Cerebellar cortex (tissue), 1 donor: ENCODE measurements around the gene ANKRD33B.
"Not testable (repeated sequence)": the region's sequence is repeated elsewhere in the genome, so short reads cannot be mapped to it uniquely, and the experiment has no call there.

Source experiments
- DNase-seq: peaks from one replicate; pipeline ENCODE4 v3.0.0-alpha.2; 2015; ENCODE audit warnings: low spot score

The ANKRD33B gene

DNA sequence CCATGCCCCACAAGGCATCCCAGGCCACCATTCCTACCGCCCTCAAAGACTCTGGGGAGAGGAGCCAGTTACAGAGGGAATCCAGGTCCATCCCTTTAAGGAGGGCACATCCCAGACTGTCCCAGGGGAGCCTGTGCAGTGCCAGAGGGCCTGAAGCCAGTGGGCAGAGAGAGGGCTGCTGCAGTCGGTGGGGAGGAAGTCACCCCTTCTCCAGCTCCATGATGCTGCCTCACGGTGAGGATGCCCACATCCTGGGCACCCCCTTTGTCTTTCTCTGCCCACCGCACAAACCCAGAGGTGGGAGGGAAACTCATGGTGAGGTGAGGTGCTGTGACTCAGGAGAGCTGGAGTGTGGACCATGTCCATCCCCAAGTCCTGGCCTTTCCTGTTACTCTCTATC lies 26.2 kb upstream of the ANKRD33B start:
- no peak for DNase-seq

DNA sequence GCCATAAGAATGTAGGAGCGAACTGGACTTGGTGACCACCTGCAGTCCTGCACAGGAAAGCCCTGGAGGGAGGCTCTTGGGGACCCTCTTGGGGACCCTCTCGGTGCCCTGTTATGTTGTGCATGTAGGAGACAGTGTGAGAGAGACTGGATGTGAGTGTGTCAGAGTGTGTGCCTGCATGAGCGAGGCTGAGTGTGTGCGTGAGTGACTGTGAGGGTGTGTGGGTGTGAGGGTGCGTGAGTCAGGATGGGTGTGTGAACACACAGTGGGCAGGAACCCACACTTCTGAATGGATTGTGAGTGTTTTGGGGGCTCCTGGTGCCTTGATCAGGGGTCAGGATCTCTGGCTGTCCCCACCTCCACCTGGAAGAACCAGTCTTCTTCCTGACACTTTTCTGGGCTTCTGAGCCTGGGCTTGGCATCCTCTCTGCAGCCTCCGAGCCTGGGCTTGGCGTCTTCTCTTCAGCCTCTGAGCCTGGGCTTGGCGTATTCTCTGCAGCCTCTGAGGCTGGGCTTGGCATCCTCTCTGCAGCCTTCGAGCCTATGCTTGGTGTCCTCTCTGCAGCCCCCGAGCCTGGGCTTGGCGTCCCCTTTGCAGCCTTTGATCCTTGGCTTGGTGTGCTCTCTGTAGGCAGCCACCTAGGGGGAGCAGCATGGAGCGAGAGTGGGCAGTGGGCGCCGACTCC lies 25.6 kb upstream of the ANKRD33B start:
- no peak for DNase-seq

DNA sequence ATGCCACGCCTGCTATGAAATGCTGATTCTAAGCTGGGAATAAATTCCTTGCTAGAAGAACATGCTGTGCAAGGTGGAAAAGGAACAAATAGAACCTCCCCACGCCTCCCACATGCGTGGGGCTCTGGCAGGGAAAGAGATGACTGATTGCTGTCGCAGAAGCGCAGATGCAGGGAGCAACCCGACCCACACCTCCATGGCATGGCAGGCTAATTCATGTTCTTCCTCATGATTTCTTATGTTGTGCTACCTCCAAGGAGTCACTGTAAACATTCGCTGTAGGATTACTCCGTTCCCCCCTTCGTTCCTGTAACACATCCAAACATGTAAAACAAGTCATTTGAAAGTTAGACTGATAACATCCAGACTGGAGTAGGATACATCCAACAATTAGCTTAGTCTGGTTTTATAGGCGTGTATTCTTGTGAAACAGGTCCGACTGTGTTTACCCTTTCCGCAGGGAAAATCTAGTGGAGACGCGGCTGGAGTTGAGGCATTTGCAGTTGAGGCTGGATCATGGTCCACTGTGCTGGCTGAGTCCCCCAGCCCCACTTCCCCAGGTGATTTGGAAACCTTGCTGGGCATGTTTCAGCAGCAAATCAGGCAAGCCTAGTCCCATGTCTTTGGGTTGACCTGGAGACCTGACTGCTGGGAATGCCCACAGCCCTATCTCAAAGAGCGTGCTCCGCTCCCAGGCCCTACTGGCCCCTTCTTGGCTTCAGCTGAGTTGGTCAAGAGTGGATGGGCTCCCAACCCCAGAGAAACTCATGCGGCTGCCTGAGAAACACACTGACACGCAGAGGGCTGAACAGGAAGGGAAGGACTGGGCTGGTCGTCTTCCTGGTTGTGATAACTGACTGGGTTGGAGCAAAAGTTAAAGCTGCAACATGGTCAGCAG lies 24.8 kb upstream of the ANKRD33B start:
- DNase-seq: no peak

DNA sequence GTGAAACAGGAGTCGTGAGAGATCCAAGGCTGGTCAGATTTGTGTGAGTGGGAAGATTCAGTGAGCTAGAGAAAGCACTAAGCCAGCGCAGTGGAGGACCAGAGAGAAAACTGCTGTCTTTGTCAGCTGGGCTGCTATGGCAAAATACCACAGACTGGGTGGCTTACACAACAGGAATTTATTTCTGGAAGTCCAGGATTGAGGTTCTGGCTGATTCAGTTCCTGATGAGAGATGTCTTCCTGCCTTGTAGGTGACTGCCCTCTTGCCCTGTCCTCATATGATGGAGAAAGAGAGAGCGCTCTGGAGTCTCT lies 24.2 kb upstream of the ANKRD33B start:
- DNase-seq: no peak

DNA sequence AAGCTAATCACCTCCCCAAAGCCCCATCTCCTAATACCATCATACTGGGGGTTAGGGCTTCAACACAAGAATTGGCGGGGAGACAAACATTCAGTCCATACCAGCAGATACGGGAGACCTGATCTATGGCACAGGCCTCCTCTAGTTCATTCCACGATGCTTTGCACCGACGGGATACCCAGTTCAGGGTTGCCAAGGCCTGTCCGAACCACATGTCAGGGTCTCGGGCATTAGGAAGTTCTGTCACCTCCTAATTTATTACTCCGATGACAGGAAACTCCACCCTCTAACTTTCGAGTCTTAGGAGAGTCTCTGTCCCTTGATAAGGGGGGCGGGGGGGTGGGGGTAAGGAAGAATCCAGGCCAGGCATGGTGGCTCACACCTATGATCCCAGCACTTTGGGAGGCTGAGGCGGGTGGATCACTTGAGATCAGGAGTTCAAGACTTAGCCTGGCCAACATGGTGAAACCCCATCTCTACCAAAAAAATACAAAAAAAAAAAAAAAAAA lies 23.8 kb upstream of the ANKRD33B start:
- no peak for DNase-seq

DNA sequence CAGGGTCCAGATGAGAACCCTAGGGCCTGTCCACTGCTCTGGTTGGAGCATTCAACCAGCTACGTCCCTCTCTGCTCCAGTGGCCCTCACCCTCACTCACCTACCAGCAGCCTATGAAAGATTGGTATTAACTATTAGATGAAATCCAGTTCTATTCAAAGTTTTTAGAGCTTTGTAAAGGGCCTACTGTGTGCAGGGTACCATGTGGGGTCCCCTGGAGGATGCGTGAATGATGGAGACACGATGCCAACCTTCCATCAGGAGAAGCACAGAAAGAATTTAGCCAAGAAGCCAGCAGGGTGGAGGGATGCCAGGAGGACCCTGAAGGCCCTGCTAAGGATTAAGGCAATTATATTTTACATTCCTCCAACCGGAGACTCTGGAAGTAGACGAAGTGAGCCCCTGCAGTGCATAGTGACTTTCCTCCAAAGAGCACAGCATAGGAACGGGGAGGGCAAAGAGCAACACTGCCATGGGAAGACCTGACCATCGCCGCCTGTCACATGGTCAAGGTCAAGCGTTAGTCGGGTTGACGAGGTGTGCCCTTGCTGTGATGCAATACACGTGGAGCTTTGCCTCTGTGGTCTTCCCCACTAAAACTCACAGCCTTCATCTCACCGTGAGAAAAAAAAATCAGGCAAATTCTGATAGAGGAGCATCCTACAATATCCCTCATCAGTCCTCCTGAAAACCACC lies 22.8 kb upstream of the ANKRD33B start:
- DNase-seq: no peak

DNA sequence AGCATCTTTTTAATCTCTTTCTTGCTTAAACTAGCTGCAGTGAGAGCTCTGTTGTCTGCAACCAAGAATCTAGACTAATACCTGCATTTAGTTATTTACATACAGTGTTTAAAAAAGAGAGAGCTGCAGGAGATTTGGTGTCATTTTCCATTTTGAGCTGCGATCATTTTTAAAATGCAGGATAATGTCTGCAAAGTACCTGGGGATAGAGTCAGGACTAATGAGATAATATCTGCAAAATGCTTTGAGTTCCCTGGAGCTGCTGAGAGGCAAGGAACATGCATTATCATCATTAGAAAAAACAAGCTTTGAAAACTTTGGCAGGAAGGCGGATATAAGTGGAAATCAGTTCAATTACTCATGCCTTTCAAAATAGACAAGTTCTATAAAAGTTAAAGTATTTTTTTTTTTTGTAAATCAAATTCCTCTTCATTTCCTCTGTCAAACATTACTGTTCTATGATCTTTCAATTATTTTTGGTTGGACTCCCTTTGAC lies 21.8 kb upstream of the ANKRD33B start:
- no peak for DNase-seq

DNA sequence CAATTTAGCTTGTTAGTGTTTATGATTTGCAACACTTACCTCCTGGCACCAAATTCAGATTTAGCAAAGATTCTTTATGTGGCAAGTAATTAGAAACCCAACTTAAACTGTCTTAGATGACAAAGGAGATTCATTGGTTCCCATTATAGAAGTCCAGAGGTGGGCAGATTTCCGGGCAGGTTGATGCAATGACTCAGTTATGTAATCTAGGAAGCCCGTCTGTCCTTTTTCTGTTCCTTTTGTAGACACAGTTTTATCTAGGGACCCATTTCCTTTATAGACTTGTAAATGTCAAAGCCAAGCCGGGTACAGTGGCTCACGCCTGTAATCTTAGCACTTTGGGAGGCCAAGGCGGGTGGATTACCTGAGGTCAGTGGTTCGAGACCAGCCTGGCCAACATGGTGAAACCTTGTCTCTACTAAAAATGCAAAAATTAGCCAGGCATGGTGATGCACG lies 20.3 kb upstream of the ANKRD33B start:
- no peak for DNase-seq

DNA sequence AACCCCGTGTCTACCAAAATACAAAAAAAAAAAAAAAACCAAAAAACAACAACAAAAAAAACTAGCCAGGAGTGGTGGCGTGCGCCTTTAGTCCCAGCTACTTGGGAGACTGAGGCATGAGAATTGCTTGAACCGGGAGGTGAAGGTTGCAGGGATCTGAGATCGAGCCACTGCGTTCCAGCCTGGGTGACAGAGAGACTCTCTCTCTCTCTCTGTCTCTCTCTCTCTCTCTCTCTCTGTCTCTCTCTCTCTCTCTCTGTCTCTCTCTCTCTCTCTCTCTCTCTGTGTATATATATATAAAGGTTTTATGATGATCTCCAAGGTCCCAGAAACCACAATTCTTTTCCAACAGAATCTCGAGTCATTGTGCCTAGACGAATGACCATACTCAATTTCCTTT lies 18.8 kb upstream of the ANKRD33B start:
- DNase-seq: no peak

DNA sequence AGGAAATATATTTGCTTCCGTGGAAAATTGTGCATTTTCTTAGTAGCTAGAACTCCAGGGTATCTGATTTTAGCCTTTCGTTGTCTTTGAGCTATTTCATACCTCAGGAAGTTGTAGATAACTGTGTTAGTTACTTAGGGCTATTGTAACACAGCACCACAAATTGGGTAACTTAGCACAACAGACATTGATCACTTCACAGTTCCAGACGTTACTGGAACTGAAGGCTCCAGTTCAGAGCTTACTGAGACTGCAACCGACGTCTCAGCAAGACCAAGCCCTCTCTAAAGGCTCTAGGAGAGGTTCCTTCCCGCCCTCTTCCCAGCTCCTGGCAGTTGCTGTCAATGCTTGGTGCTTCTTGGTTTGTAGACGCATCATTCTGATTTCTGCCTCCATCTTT lies 17.7 kb upstream of the ANKRD33B start:
- no peak for DNase-seq

DNA sequence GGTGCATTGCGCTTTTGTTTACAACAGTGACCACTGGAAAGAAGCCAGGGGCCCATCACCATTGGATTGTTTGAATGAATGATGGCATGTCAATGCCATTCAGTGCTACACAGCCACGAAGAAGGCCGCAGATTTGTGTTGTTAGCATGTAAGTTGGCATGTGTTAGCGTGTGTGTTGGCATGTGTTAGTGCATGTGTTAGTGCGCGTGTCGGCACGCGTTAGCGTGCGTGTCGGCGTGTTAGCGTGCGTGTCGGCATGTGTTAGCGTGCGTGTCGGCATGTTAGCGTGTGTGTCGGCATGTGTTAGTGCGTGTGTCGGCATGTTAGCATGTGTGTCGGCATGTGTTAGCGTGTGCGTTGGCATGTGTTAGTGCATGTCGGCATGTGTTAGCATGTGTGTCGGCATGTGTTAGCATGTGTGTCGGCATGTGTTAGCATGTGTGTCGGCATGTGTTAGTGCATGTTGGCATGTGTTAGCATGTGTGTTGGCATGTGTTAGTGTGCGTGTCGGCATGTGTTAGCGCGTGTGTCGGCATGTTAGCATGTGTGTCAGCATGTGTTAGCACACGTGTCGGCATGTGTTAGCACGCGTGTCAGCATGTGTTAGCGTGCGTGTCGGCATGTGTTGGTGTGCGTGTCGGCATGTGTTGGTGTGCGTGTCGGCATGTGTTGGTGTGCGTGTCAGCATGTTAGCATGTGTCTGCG lies 15.3 kb upstream of the ANKRD33B start:
- DNase-seq: no peak

DNA sequence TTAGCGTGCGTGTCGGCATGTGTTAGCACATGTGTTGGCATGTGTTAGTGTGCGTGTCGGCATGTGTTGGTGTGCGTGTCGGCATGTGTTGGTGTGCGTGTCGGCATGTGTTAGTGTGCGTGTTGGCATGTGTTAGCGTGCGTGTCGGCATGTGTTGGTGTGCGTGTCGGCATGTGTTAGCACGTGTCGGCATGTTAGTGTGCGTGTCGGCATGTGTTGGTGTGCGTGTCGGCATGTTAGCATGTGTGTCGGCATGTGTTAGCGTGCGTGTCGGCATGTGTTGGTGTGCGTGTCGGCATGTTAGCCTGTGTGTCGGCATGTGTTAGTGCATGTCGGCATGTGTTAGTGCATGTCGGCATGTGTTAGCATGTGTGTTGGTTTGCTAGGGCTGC lies 14.8 kb upstream of the ANKRD33B start:
- not testable (repeated sequence) for DNase-seq

DNA sequence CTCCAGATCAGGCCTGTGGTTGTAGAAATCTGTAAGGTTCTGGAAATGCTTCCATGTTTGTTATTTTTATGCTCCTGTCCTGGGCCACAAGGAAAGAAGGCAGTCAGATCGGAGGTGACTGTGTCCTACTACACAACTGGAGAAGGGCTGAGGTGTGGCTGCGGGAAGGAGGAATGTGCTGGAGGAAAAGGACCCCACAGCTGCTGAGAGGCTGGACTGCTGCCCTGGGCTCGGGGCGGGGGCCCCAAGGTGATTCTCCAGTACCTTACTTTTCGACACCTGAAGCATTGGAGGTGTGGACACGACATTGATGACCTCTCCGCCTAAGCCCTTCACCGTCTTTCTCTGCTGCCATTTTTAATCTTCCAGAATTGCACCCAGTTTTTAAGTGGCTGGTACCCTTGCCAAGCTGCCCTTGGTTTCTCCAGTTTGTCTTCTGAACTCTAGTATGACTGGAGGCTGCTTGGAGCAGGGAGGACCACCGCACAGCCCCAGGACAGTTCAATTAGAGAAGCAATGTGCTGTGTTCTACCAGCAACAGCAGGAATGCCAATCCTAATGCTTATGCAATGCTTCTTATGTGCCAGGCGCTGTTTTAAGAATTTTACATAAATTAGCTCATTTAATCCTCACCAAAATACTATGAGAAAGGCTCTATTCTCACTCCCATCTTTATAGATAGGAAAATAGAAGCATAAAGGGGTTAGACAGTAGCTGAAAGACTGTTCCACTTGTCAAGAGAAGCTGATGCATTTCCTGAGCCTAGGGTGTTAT lies 13.5 kb upstream of the ANKRD33B start:
- no peak for DNase-seq

DNA sequence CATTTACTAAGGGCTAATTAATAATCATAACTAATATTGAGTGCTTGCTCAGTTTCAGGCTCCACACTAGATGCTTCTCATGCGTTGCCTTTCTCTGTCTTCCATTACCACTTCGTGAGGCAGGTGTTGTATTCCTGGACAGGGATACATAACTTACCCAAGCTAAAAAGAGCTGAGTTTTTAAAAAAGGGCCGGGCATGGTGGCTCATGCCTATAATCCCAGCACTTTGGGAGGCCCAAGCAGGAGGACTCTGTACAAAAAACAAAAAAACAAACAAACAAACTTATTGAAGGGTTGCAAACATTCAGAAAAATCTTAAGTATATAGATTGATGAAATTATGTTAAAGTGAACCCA lies 12.1 kb upstream of the ANKRD33B start:
- DNase-seq: no peak

DNA sequence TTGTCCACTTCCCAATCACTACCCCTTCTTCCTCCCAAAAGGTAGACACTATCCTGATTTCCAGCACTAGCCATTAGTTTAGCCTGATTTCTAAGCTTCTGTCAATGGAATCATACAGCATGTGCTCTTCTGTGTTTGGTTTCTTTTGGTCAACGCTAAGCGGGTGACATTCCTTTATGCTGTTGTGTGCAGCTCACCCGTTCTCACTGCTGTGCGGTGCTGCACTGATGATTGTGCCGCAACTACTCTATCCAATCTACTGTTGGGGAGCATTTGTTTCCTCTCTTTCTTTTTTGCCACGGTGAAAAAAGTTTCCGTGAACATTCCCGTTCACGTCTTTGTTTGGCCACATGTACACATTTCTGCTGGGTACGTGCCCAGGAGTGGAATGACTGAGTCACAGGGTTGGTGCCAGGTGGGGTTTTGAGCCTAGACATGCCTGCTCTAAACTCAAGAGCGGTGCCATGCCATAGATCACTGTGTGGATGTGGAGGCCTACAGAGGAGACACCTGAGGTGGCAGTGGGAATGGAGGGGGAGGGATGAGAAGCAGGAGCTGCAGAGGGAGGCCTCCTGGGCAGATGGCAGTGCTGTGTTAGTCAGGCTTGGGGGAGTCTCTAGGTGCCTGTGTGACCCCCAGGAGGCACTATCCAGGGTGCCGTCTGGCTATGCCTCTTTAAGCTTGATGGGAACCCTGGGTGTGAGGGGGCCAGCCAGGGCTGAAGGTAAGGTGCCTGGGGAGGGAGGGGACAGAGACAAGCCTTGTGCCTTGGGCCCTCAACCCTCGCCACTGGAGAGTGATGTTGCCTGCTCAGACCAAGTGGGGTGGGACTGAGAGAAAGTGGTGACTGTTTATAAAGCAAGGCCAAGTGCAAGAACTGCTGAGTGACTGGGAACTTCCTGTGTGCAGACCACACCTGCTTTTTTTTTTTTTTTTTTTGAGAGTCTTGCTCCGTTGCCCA lies 11.4 kb upstream of the ANKRD33B start:
- no peak for DNase-seq

DNA sequence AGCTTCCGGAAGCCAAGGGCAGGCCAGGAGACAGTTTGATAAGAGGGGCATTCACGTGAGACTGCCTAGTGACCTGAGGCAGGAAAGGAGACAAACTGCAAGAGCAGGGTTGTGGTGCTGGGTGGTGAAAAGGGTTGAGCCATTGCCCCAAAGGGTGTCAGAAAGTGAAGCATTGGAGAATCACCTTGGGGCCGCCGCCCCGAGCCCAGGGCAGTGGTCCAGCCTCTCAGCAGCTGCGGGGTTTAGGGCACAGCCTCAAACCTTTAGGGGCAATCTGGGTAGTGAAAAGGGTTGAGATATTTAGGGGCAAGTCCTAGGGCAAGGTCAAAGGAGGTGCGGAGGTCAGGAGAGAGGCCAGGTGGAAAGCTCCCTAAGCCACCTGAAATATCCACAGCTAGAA lies 10.4 kb upstream of the ANKRD33B start:
- DNase-seq: no peak

DNA sequence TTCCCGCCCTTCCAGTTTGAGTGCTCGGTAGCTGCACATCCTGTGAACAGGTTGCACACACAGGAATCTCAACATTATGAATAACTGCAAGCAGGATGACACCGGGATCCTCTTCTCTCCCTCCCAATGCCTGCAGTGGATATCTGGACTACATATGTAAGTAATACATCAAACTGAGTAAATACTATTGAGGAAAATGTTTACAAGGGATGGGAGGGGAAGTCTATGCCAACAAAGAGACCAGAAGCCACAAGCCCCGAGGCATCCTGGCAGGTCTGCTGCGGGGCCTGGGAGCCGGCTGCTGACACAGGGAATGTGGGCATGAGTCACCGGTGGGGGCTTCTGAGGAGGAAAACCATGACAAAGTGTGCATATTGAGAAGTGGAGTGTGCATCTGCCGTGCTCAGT lies 8.6 kb upstream of the ANKRD33B start:
- DNase-seq: no peak

DNA sequence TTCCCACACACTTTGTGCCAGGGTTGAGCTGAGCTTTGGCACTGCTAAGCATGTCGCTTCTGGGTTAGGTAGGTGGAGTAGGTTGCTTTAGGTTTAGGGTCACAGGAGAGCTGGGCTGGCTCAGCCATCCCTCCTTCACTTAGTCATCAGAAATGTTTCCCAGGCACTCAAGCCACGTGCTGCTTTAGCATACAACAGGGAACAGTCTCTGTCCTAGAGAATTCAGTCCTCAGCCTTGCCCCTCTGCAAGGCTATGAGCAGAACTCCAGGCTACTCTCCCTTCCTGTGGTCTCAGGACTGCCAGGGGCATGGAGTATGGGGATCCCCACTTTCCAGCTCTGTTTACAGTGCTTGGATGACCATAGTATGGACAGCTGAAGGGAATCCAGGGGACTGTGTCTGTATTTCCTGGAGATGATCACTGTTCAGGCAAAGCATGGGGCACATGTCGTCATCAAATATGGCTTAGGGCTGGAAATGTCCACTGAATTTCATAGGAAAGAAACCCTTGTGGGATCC lies 7.5 kb upstream of the ANKRD33B start:
- DNase-seq: no peak

DNA sequence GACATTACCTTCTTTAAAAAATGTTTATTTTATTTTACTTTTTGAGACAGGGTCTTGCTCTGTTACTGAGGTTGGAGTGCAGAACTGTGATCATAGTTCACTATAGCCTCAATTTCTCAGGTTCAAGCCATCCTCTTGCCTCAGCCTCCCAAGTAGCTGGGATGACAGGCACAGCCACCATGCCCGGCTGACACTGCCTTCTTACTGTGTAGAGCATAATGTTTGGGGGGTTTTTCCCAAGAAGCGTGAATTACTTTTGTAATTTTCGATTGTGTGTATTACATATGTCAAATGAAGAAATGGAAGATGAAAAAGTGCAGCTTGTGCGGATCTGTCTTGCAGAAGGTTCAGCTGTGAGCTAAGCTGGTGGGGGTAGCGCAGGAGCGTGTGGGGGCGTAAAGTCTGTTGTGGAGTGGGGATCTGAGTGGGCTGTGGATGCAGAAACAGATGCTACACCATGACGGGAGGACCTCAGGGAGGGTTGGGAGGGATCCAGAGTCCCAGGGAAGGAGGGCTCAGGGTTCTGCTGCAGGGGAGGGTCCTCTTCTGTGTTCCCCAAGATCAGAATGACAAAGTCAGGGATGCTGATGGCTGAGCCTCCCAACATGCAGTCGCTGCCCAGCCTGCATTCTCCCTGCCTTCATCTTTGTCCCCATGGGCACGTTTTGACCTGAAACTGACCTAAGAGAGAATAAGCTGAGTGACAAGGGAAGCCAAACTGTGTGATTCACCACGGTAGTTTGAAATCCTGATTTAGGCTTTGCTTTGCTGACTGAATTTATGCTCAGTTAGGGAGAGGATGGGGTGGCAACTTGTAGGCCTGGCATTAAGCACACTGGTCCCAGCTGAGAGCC lies 6.8 kb upstream of the ANKRD33B start:
- no peak for DNase-seq
